ENCODE results near the gene ASB13. TPM values are rescaled to one million over a fixed set of nuclear protein-coding genes. Genes with fewer than 3 reads are reported as not detected.

Gene ASB13
- total RNA-seq, 2 donors from 2014 or later = 12.8 to 13.5 TPM

GRCh38 chr10:5628451-5629302 is 37.7 kb downstream of the ASB13 start:
- Mint-ChIP-seq H3K36me3 (ENCODE audit: low read depth) (no peaks in the 10 kb centered on the region), H3K9me3 (no peaks in the 10 kb centered on the region), H3K27me3 (ENCODE audit: insufficient read depth) (no peaks in the 10 kb centered on the region), H3K4me1 (peaks cover 5% of the 10 kb centered on the region), H3K27ac (no peak overlapping the region), H3K4me3 (no peak overlapping the region)
- no peaks in the 10 kb centered on the region for H3K36me3 ChIP-seq (ENCODE audit: control insufficient read depth, insufficient read depth, low read length)
- H3K27me3 ChIP-seq (ENCODE audit: control insufficient read depth, insufficient read depth, low read length, poor library complexity, severe bottlenecking) = no peaks in the 10 kb centered on the region
- no peaks in the 10 kb centered on the region for H3K9me3 ChIP-seq (ENCODE audit: control insufficient read depth, low read length)
- TF ChIP-seq, protein P1, sequence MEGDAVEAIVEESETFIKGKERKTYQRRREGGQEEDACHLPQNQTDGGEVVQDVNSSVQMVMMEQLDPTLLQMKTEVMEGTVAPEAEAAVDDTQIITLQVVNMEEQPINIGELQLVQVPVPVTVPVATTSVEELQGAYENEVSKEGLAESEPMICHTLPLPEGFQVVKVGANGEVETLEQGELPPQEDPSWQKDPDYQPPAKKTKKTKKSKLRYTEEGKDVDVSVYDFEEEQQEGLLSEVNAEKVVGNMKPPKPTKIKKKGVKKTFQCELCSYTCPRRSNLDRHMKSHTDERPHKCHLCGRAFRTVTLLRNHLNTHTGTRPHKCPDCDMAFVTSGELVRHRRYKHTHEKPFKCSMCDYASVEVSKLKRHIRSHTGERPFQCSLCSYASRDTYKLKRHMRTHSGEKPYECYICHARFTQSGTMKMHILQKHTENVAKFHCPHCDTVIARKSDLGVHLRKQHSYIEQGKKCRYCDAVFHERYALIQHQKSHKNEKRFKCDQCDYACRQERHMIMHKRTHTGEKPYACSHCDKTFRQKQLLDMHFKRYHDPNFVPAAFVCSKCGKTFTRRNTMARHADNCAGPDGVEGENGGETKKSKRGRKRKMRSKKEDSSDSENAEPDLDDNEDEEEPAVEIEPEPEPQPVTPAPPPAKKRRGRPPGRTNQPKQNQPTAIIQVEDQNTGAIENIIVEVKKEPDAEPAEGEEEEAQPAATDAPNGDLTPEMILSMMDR (conservative IDR thresholded peaks at IDR 0.05) = no peak
- no peak overlapping the region for H3K27ac ChIP-seq (ENCODE audit: low read depth, low read length)
- H3K4me3 ChIP-seq (ENCODE audit: low read length) = no peak overlapping the region
- 81 to 93% methylated on average over 9 to 15 of the region's 15 CpGs for whole genome bisulfite sequencing, 2 experiments (ENCODE audit: insufficient coverage in 1 of 2, insufficient read length in 1 of 2)
- H3K9ac ChIP-seq (ENCODE audit: extremely low read depth, low read length, poor library complexity, severe bottlenecking) = no peak overlapping the region
- no peak for DNase-seq
- no peaks in the 10 kb centered on the region for H3K4me1 ChIP-seq (ENCODE audit: control insufficient read depth, insufficient read depth, low read length)

GRCh38 chr10:5627486-5628044 is 38.8 kb downstream of the ASB13 start:
- TF ChIP-seq, protein P1 (conservative IDR thresholded peaks at IDR 0.05) = no peak
- no peak overlapping the region for H3K27ac ChIP-seq (ENCODE audit: low read depth, low read length)
- H3K4me1 Mint-ChIP-seq = peaks cover 5% of the 10 kb centered on the region

DNA sequence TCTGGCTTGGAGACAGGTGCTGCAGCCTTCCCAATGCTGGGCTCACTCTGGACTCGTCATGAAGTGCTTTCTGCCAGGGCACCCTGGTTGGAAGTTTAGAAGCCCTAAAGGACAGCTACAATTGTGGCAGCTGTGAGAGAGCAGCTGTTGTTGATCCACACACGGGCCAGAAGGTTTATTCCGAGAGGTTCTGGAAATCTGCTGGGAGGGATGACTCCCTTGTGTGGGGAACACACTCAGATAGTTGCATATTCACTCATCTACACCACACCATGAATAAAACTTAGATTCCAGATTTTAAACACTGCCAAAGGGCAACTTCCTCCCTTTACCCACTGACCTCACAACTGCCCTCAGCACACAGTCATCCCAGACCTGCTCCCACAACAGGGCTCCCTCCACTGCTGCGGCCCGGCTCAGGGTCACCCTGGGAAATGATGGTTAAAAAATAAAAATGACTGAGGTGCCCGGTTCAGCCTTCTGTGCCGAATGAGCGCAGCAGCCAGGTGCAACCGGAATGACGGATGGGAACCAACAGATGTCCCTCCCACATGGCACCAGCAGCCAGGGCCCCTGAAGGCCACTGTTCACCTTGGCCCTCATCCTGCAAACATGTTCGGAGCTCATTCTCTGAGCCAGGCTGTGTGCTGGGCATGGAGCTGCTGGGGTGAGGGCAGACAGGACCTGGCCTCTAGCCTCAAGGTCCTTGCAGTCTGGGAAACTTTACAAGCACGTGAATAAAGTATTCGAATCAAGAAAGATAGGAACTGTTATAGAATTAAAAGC is 40.2 kb downstream of the ASB13 start:
- DNase-seq = no peak
- 91 to 94% methylated on average over 7 to 13 of the region's 13 CpGs for WGBS, 2 experiments (ENCODE audit: insufficient coverage in 1 of 2, insufficient read length in 1 of 2)
- Histone ChIP-seq H3K36me3 (ENCODE audit: control insufficient read depth, insufficient read depth, low read length) (no peaks in the 10 kb centered on the region), H3K4me1 (ENCODE audit: control insufficient read depth, insufficient read depth, low read length) (no peaks in the 10 kb centered on the region), H3K27me3 (ENCODE audit: control insufficient read depth, insufficient read depth, low read length, poor library complexity, severe bottlenecking) (no peaks in the 10 kb centered on the region), H3K27ac (ENCODE audit: low read depth, low read length) (no peak overlapping the region), H3K9me3 (ENCODE audit: control insufficient read depth, low read length) (no peaks in the 10 kb centered on the region), H3K9ac (ENCODE audit: extremely low read depth, low read length, poor library complexity, severe bottlenecking) (no peak overlapping the region), H3K4me3 (ENCODE audit: low read length) (no peak overlapping the region)
- TF ChIP-seq, protein P1 (conservative IDR thresholded peaks at IDR 0.05) = no peak
- no peaks in the 10 kb centered on the region for H3K9me3 Mint-ChIP-seq
- H3K4me1 Mint-ChIP-seq = no peaks in the 10 kb centered on the region
- no peak overlapping the region for H3K4me3 Mint-ChIP-seq
- H3K27me3 Mint-ChIP-seq (ENCODE audit: insufficient read depth) = no peaks in the 10 kb centered on the region
- H3K36me3 Mint-ChIP-seq (ENCODE audit: low read depth) = no peaks in the 10 kb centered on the region
- no peak overlapping the region for H3K27ac Mint-ChIP-seq

More at GRCh38 chr10:5627486-5628044, 38.8 kb downstream of the ASB13 start:
- no peak for DNase-seq
- WGBS, 2 experiments (ENCODE audit: insufficient coverage in 1 of 2, insufficient read length in 1 of 2) = 91 to 93% methylated on average over 4 to 7 of the region's 7 CpGs
- no peak overlapping the region for H3K9ac ChIP-seq (ENCODE audit: extremely low read depth, low read length, poor library complexity, severe bottlenecking)
- H3K36me3 Mint-ChIP-seq (ENCODE audit: low read depth) = no peaks in the 10 kb centered on the region
- no peaks in the 10 kb centered on the region for H3K9me3 ChIP-seq (ENCODE audit: control insufficient read depth, low read length)
- H3K9me3 Mint-ChIP-seq = no peaks in the 10 kb centered on the region
- no peaks in the 10 kb centered on the region for H3K27me3 Mint-ChIP-seq (ENCODE audit: insufficient read depth)
- no peak overlapping the region for H3K27ac Mint-ChIP-seq
- H3K4me1 ChIP-seq (ENCODE audit: control insufficient read depth, insufficient read depth, low read length) = no peaks in the 10 kb centered on the region
- no peaks in the 10 kb centered on the region for H3K36me3 ChIP-seq (ENCODE audit: control insufficient read depth, insufficient read depth, low read length)
- H3K4me3 ChIP-seq (ENCODE audit: low read length) = no peak overlapping the region
- H3K4me3 Mint-ChIP-seq = no peak overlapping the region
- H3K27me3 ChIP-seq (ENCODE audit: control insufficient read depth, insufficient read depth, low read length, poor library complexity, severe bottlenecking) = no peaks in the 10 kb centered on the region

All from endodermal cell (in vitro differentiated cells).